Lung (tissue), 12 donors: ENCODE measurements around the gene SVIL. TPM values are rescaled to one million over a fixed set of nuclear protein-coding genes. Genes with fewer than 3 reads are reported as not detected.

Source experiments
- ATAC-seq: fragments of 200-7000 bp; cut with Tn5 transposase; one replicate; pipeline ENCODE4 v1.9.1; 2020; ENCODE audit warnings: moderate number of reproducible peaks; ENCODE audit not compliant: insufficient read depth, low FRiP score
- DNase-seq, 3 donors: peaks; one replicate each; pipeline ENCODE4 v3.0.0-alpha.2; 2013 to 2017
- H3K27ac ChIP-seq, 2 donors: one replicate each; pipeline ENCODE4 v1.5.1; 2013; ENCODE audit warnings: mild to moderate bottlenecking in 2 of 2, moderate library complexity in 2 of 2, control low read depth in 1 of 2, inconsistent platforms in 1 of 2, low read depth in 1 of 2, low read length in 1 of 2
- H3K27me3 ChIP-seq, 3 donors: one replicate each; pipeline ENCODE4 v1.5.1; 2013; ENCODE audit warnings: low read length in 2 of 3; ENCODE audit not compliant: control insufficient read depth in 3 of 3, insufficient read depth in 3 of 3
- H3K36me3 ChIP-seq, 4 donors: one replicate each; pipeline ENCODE4 v1.5.1; 2013; ENCODE audit warnings: low read length in 4 of 4, mild to moderate bottlenecking in 1 of 4, moderate library complexity in 1 of 4; ENCODE audit not compliant: control insufficient read depth in 4 of 4, insufficient read depth in 4 of 4
- H3K4me1 ChIP-seq, 5 donors: one replicate each; pipeline ENCODE4 v1.5.1; 2013; ENCODE audit warnings: low read length in 5 of 5, mild to moderate bottlenecking in 2 of 5, moderate library complexity in 1 of 5; ENCODE audit not compliant: control insufficient read depth in 5 of 5, insufficient read depth in 5 of 5
- H3K4me3 ChIP-seq: one replicate; pipeline ENCODE4 v1.5.1; 2013; ENCODE audit warnings: mild to moderate bottlenecking, control low read depth, moderate library complexity
- H3K9ac ChIP-seq, 2 donors: one replicate each; pipeline ENCODE4 v1.5.1; 2013; ENCODE audit warnings: low read length in 2 of 2, control low read depth in 1 of 2; ENCODE audit not compliant: insufficient read depth in 1 of 2
- H3K9me3 ChIP-seq, 4 donors: one replicate each; pipeline ENCODE4 v1.5.1; 2013; ENCODE audit warnings: low read length in 3 of 4, mild to moderate bottlenecking in 1 of 4, moderate library complexity in 1 of 4; ENCODE audit not compliant: control insufficient read depth in 4 of 4, insufficient read depth in 3 of 4
- WGBS, 2 donors: extraction: QIAGEN DNeasy Blood & Tissue Kit; methylation state at CpG; one replicate each; pipeline ENCODE4 v1.1.7; 2013; 5-methylcytosine and 5-hydroxymethylcytosine counted together
- polyA plus RNA-seq, 2 donors: library from polyadenylated mRNA; stranded (reverse); fragments of 200-250 nt; gene quantifications; one replicate each; pipeline ENCODE4 v1.2.1, GENCODE V29; 2013
- total RNA-seq, 2 donors: library from RNA; depleted of rRNA in 1 of 2; stranded (reverse); fragments of >200 nt in 1 of 2; gene quantifications; one replicate each; pipeline ENCODE4 v1.2.1, GENCODE V29; 2014 to 2021
- TF ChIP-seq, protein P1 (sequence below): IDR thresholded peaks from 2 replicates; pipeline ENCODE4 v1.5.1; 2012; ENCODE audit warnings: mild to moderate bottlenecking; ENCODE audit errors: control extremely low read depth, extremely low read depth
- donor health status: control.
- donor health status: control.
- donor health status: Bipolar disorder and iron deficiency.
- donor health status: healthy.
- donor health status: DM: yes; HTN: yes; CAD: no.

The SVIL gene
- total and polyA plus RNA-seq, 4 donors, result 13.6 to 117 (median 44.0) TPM

DNA sequence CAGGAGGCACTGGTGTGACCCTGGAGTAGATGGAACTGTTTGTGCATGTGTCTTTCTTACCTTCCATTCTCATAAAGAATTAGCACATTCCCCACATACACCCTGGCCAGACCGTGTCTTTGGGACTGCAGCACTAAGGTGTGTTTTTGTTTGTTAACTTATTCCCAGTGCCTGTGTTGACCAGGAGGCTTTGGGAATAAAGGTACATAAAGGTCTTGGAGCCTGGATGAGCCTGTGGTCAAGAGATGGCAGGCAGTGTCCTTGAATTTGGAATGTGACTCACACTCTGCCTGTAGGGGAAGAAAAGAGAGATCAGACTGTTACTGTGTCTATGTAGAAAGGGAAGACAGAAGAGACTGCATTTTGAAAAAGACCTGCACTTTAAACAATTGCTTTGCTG, 208.4 kb downstream of the SVIL start:
- ATAC-seq (no peak), DNase-seq (no peak)
- TF ChIP-seq, protein P1, sequence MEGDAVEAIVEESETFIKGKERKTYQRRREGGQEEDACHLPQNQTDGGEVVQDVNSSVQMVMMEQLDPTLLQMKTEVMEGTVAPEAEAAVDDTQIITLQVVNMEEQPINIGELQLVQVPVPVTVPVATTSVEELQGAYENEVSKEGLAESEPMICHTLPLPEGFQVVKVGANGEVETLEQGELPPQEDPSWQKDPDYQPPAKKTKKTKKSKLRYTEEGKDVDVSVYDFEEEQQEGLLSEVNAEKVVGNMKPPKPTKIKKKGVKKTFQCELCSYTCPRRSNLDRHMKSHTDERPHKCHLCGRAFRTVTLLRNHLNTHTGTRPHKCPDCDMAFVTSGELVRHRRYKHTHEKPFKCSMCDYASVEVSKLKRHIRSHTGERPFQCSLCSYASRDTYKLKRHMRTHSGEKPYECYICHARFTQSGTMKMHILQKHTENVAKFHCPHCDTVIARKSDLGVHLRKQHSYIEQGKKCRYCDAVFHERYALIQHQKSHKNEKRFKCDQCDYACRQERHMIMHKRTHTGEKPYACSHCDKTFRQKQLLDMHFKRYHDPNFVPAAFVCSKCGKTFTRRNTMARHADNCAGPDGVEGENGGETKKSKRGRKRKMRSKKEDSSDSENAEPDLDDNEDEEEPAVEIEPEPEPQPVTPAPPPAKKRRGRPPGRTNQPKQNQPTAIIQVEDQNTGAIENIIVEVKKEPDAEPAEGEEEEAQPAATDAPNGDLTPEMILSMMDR, result no peak
- WGBS, 2 donors, result 0 to 50% methylated on average over 1 of the region's 1 CpG
- Histone ChIP-seq H3K9ac (no peak overlapping the region), H3K4me3 (no peak overlapping the region), H3K27me3 (no peaks in the 10 kb centered on the region), H3K9me3 (no peaks in the 10 kb centered on the region), H3K4me1 (no peaks in the 10 kb centered on the region), H3K27ac (no peak overlapping the region), H3K36me3 (peaks cover 3 to 21% (median 13%) of the 10 kb centered on the region in 4 donors)

GRCh38 chr10:29424017-29424416, 210.8 kb downstream of the SVIL start:
- 95 to 99% methylated on average over 3 of the region's 3 CpGs for WGBS, 2 donors
- DNase-seq, result no peak
- Histone ChIP-seq H3K36me3 (peaks cover 12 to 35% (median 22%) of the 10 kb centered on the region in 4 donors), H3K9me3 (no peaks in the 10 kb centered on the region), H3K4me1 (no peaks in the 10 kb centered on the region), H3K27me3 (no peaks in the 10 kb centered on the region), H3K4me3 (no peak overlapping the region), H3K27ac (no peak overlapping the region), H3K9ac (no peak overlapping the region)
- ATAC-seq, result no peak
- TF ChIP-seq, protein P1, result no peak

DNA sequence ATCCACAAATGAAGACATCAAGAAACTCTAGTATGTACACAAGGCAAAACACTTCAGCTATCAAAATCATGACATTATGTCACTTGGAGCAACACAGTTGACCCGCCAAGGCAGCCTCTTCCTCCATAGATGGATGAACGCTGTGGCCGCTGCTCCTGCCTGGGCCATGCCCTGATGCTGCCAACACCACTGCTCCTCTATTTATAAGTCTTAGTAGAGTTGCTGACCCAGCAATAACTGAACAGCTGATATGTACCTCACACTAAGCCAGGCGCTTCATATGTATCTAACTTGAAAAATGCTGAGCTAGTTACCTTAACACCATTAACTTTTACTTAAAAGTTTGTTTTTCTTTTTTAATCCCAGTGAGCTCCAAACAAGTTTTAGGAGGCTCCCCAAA, 214.0 kb downstream of the SVIL start:
- Histone ChIP-seq H3K27ac (no peak overlapping the region), H3K27me3 (no peaks in the 10 kb centered on the region), H3K9ac (no peak overlapping the region), H3K36me3 (peaks cover 12 to 36% (median 22%) of the 10 kb centered on the region in 4 donors), H3K4me3 (no peak overlapping the region), H3K4me1 (no peaks in the 10 kb centered on the region), H3K9me3 (no peaks in the 10 kb centered on the region)
- ATAC-seq, result no peak
- TF ChIP-seq, protein P1, result no peak
- 96 to 97% methylated on average over 4 of the region's 4 CpGs for WGBS, 2 donors
- no peak for DNase-seq

GRCh38 chr10:29417324-29417723, 217.4 kb downstream of the SVIL start:
- Histone ChIP-seq H3K27me3 (no peaks in the 10 kb centered on the region), H3K27ac (no peak overlapping the region), H3K36me3 (peaks cover 11 to 26% (median 14%) of the 10 kb centered on the region in 4 donors), H3K9ac (no peak overlapping the region), H3K9me3 (no peaks in the 10 kb centered on the region), H3K4me3 (no peak overlapping the region), H3K4me1 (peaks cover 0 to 8% (median 6%) of the 10 kb centered on the region in 5 donors)
- TF ChIP-seq, protein P1, result no peak
- DNase-seq, result no peak
- WGBS, 2 donors, result 97% methylated on average over 3 of the region's 3 CpGs
- no peak for ATAC-seq
